Duodenal mucosa (tissue), 2 donors: ENCODE results near the gene CCDC92.

ENCODE experiments used
- H3K27ac ChIP-seq: one replicate; pipeline ENCODE4 v1.7.0; 2013; ENCODE audit warnings: low read depth, low read length
- H3K27me3 ChIP-seq, 2 donors: one replicate each; pipeline ENCODE4 v1.7.0; 2013; ENCODE audit warnings: low read length in 2 of 2, control low read depth in 1 of 2; ENCODE audit not compliant: insufficient read depth in 2 of 2, control insufficient read depth in 1 of 2
- H3K36me3 ChIP-seq, 2 donors: one replicate each; pipeline ENCODE4 v1.7.0; 2013; ENCODE audit warnings: low read length in 2 of 2, control low read depth in 1 of 2; ENCODE audit not compliant: insufficient read depth in 2 of 2, control insufficient read depth in 1 of 2
- H3K4me1 ChIP-seq, 2 donors: one replicate each; pipeline ENCODE4 v1.7.0; 2013; ENCODE audit warnings: low read length in 2 of 2, control low read depth in 1 of 2; ENCODE audit not compliant: insufficient read depth in 2 of 2, control insufficient read depth in 1 of 2
- H3K4me3 ChIP-seq, 2 donors: one replicate each; pipeline ENCODE4 v1.7.0; 2013; ENCODE audit warnings: low read length in 2 of 2, low read depth in 1 of 2
- H3K9ac ChIP-seq, 2 donors: one replicate each; pipeline ENCODE4 v1.7.0; 2013; ENCODE audit warnings: low read length in 2 of 2, low read depth in 1 of 2
- H3K9me3 ChIP-seq, 2 donors: one replicate each; pipeline ENCODE4 v1.7.0; 2013; ENCODE audit warnings: low read length in 2 of 2, control low read depth in 1 of 2; ENCODE audit not compliant: control insufficient read depth in 1 of 2

CCDC92 gene

DNA sequence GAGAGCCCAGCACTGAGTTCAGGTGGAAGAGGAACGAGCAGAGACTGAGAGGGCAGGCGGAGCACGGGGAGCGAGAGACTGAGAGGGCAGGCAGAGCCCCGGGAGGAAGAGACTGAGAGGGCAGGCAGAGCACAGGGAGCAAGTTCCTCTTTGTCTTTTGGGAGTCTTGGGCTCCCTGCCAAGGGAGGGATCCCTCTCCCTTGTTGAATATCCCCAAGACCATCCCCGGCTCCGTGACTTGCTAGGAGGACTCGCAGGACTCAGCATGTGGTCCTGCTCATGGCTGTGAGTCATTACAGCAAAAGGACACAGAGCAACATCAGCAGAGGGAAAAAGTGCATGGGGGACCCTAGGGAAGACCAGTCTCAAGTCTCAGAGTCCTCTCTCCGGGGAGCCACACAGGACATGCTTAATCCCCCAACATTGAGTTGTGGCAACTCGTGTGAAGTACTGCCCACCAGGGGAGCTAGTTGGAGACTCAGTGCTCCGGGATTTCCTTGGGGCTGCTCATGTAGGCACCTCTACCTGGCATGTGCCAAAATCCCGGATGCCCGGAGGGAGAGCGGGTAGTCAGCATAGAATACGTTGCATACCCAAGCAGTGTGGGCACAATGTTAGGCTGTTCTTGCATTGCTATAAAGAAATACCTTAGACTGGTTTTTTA lies 81.0 kb downstream of the CCDC92 start:
- H3K4me1 ChIP-seq: peaks cover 0 to 8% of the 10 kb centered on the region in 2 donors
- no peak overlapping the region for H3K4me3 ChIP-seq
- H3K9ac ChIP-seq: no peak overlapping the region
- no peak overlapping the region for H3K27ac ChIP-seq
- H3K9me3 ChIP-seq: no peaks in the 10 kb centered on the region
- H3K36me3 ChIP-seq: no peaks in the 10 kb centered on the region
- H3K27me3 ChIP-seq: peaks cover 0 to 9% of the 10 kb centered on the region in 2 donors

DNA sequence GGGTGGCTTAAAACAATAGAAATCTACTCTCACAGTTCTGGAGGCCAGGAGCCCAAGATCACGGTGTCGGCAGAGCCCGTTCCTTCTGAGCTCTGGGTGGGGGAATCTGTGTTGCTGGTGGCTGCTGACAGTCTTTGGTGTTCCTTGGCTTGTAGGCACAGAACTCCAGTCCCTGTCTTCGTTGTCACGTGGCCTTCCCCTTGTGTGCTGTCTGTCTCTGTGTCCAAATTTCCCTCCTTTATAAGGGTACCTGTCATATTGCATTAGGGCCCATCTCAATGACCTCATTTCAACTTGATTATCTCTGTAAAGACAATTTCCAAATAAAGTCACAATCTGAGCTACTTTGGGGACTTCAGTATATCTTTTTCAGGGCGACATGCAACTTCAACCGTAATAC lies 81.6 kb downstream of the CCDC92 start:
- Histone ChIP-seq H3K36me3 (no peaks in the 10 kb centered on the region), H3K4me1 (peaks cover 0 to 10% of the 10 kb centered on the region in 2 donors), H3K27me3 (peaks cover 0 to 9% of the 10 kb centered on the region in 2 donors), H3K4me3 (no peak overlapping the region), H3K9ac (no peak overlapping the region), H3K9me3 (no peaks in the 10 kb centered on the region), H3K27ac (no peak overlapping the region)

DNA sequence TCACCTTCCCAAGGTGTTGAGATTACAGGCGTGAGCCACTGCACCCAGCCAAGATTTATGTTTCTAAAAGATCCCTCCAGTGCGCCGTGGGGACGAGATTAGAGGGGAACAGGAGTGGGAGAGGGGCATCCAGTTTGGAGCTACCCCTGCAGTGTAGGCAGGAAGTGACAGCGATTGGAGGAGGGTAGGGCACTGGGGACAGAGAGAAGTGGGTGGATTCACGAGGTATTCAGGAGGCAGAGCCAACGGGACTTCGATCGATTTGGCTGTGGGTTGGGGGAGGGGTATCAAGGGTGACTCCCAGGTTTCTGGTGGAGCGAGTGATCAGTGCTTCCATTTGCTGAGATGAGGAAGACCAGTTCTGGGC lies 82.1 kb downstream of the CCDC92 start:
- H3K9ac ChIP-seq: no peak overlapping the region
- H3K27ac ChIP-seq: no peak overlapping the region
- H3K27me3 ChIP-seq: peaks cover 0 to 9% of the 10 kb centered on the region in 2 donors
- H3K9me3 ChIP-seq: no peaks in the 10 kb centered on the region
- no peak overlapping the region for H3K4me3 ChIP-seq
- H3K4me1 ChIP-seq: peaks cover 0 to 10% of the 10 kb centered on the region in 2 donors
- no peaks in the 10 kb centered on the region for H3K36me3 ChIP-seq

DNA sequence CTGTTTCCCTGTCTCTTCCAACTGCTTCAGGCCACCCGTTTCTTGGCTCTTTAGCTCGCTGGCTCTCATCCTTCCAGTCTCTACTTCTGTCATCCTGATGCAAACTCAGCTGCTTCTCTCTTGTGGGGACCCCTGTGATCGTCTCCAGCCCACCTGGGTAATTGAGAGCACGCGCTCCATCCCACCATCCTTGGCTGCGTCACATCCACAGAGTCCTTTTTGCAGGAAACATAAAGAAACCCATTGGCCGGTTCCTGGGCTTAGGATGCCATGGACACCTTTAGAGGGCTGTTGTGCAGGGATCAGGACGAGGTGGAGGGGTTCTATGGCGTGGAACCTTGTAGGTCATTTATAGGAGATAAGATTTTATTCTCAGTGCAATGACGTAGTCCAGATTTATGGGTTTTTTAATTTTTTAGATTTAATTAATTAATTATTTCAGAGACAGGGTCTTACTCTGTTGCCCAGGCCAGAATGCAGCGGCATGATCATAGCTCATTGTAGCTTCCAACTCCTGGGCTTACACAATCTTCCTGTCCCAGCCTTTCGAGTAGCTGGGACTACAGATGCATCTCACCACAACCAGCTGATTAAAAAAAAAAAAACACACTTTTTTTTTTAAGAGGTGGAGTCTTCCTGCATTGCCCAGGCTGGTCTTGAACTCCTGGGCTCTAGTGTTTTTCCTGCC lies 82.6 kb downstream of the CCDC92 start:
- Histone ChIP-seq H3K27ac (no peak overlapping the region), H3K36me3 (no peaks in the 10 kb centered on the region), H3K9ac (no peak overlapping the region), H3K4me3 (no peak overlapping the region), H3K9me3 (no peaks in the 10 kb centered on the region), H3K4me1 (peaks cover 0 to 10% of the 10 kb centered on the region in 2 donors), H3K27me3 (peaks cover 0 to 9% of the 10 kb centered on the region in 2 donors)

DNA sequence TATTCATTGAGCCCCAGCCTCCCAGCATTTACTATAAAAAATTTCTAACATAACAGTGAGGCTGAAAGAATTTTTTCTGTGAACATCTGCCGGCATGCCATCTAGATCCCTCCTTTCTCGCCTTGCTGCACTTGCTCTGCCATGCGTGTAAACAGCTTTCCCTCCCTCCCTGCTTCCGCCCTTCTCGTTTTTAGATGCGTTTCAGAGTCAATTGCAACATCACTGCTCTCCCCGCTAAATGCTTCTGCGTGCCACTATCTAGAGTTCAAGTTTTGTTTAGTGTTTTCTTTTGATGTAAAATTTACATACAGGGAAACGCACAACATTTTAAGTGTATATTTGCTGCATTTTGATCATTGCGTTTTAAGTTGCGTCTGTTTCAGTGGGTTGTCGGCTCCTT lies 83.6 kb downstream of the CCDC92 start:
- Histone ChIP-seq H3K4me3 (no peak overlapping the region), H3K27me3 (peaks cover 0 to 9% of the 10 kb centered on the region in 2 donors)

DNA sequence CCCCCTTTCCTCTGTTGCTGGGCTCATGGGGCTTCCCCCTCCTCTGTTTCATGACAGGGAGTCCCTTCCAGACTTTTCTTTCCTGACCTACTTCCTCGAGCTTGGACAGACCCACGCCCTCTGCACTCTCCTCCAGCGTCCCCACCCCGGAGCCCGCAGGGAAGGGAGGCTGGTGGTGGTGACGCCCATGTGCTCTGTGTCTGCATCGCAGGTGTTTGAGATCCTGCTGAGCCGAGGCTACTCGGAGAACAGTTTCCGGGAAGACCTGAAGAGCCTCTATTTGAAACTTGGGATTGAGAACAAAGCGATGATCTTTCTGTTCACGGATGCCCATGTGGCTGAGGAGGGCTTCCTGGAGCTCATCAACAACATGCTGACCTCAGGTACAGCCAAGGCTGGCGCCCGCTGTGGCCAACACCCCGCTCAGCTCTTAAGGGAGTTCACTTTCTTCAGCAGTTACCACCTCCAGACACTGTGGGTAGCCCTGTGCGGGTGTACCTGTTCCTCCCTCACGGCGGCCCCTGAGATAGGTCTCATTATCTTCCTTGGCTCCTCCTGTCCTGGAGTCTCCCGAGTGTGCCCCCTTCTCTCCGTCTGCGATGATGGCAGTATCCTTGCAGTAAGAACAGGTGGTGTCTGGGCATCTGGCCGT lies 85.6 kb downstream of the CCDC92 start:
- peak overlapping the region in 1 of 2 donors; percentile 7 for H3K4me3 ChIP-seq
- H3K9me3 ChIP-seq: peaks cover 0 to 2% of the 10 kb centered on the region in 2 donors
- peaks cover 0 to 9% of the 10 kb centered on the region in 2 donors for H3K27me3 ChIP-seq
- H3K4me1 ChIP-seq: peaks cover 0 to 10% of the 10 kb centered on the region in 2 donors
- no peak overlapping the region for H3K27ac ChIP-seq
- H3K36me3 ChIP-seq: no peaks in the 10 kb centered on the region
- H3K9ac ChIP-seq: no peak overlapping the region

More for the DNA sequence above, 83.6 kb downstream of the CCDC92 start:
- Histone ChIP-seq H3K36me3 (no peaks in the 10 kb centered on the region), H3K27ac (no peak overlapping the region), H3K9ac (no peak overlapping the region), H3K9me3 (peaks cover 0 to 2% of the 10 kb centered on the region in 2 donors), H3K4me1 (peaks cover 0 to 10% of the 10 kb centered on the region in 2 donors)

DNA sequence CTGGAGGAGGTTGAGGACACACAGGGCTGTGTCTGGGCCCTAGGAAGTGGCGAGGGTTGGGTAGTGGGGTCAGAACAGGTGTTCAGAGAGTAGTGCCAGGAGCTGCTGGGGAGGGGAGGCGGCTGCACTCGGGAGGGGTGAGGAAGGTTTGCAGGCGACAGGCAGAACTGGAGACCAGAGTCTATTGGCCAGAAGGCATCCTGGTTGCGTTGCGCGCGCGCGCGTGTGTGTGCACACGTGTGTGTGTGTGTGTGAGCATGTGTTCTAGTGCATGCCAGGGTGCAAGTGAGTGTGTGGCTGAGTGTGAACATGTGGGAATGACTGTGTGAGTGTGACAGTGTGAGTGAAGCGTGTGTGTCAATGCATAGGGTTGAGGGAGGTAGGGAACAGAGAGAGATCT lies 86.4 kb downstream of the CCDC92 start:
- Histone ChIP-seq H3K27me3 (peaks cover 0 to 9% of the 10 kb centered on the region in 2 donors), H3K4me3 (no peak overlapping the region), H3K4me1 (peaks cover 0 to 10% of the 10 kb centered on the region in 2 donors), H3K9me3 (peaks cover 0 to 2% of the 10 kb centered on the region in 2 donors), H3K9ac (no peak overlapping the region), H3K36me3 (no peaks in the 10 kb centered on the region), H3K27ac (no peak overlapping the region)
